HFF-Myc (cell line): Measurements from ENCODE around the gene BARX2.

Source experiments
- DNase-seq: peaks from one replicate; pipeline ENCODE4 v3.0.0-alpha.2; 2011; ENCODE audit warnings: low read depth; ENCODE audit errors: extremely low read depth
- H3K4me3 ChIP-seq: replicated peaks from 2 replicates; pipeline ENCODE4 v1.5.1; 2011; ENCODE audit warnings: low read depth, mild to moderate bottlenecking, control low read depth, low read length
- TF ChIP-seq, protein P1 (sequence below): IDR thresholded peaks from 2 replicates; pipeline ENCODE4 v1.5.1; 2012; ENCODE audit warnings: mild to moderate bottlenecking, low read depth, low read length, control low read depth; ENCODE audit errors: missing control alignments

BARX2 gene

DNA sequence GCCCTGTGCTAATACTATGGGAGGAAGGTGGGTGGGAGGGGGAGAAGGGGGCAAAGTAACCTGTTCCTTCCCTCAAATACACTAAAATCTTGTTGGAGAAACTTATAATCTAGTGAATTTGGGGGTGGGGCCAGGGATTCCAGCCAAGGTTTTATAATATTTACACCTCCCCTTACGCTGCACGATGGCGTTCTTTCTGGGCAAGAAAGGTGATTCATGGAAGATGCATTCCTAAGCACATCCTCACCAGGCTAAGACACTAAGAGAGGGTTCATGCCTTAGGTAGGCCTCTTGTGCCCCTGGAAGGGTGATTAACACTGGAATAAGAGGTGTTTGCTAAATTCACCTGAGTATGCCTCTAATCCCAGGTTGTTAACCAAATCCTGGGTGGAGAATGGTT is 82.6 kb downstream of the BARX2 start:
- TF ChIP-seq, protein P1, sequence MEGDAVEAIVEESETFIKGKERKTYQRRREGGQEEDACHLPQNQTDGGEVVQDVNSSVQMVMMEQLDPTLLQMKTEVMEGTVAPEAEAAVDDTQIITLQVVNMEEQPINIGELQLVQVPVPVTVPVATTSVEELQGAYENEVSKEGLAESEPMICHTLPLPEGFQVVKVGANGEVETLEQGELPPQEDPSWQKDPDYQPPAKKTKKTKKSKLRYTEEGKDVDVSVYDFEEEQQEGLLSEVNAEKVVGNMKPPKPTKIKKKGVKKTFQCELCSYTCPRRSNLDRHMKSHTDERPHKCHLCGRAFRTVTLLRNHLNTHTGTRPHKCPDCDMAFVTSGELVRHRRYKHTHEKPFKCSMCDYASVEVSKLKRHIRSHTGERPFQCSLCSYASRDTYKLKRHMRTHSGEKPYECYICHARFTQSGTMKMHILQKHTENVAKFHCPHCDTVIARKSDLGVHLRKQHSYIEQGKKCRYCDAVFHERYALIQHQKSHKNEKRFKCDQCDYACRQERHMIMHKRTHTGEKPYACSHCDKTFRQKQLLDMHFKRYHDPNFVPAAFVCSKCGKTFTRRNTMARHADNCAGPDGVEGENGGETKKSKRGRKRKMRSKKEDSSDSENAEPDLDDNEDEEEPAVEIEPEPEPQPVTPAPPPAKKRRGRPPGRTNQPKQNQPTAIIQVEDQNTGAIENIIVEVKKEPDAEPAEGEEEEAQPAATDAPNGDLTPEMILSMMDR: no peak
- H3K4me3 ChIP-seq: no peak overlapping the region
- no peak for DNase-seq

DNA sequence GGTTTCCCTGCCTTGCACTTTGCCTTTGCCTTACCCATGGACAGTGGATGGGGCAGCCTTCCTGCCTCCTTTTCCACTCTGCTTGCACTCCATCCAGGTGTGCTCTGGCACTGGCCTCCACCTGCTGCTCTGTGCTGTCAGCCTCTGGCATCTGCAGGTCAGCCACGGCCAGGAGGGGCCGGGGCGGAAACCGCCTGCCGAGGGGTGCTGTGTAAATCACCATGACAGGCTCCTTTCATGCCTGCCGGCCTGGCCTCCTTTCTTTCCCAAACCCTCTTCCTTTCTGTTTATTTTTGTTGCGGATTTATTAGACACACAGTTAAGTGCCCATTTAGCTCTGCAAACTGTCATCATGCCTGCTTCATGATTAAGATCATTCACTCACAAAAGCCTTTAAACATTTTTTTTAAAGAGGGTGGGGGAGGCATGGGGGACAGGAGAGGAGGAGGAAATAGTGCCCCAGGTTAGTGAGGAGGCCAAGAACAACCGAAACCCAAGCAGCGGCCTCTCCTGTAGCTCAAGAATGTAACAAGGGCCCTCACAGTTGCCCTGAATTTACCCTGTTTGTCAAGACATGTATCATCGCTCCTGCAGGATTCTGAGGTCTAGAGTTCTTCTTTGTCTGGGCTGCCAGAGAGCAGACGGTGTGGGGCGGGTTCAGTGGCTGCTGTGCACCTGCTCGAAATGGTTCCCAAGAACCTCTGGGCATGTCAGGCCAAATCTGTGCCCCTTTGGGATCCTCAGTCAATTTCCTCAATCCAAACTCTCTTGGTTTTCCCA is 83.3 kb downstream of the BARX2 start:
- DNase-seq: no peak

DNA sequence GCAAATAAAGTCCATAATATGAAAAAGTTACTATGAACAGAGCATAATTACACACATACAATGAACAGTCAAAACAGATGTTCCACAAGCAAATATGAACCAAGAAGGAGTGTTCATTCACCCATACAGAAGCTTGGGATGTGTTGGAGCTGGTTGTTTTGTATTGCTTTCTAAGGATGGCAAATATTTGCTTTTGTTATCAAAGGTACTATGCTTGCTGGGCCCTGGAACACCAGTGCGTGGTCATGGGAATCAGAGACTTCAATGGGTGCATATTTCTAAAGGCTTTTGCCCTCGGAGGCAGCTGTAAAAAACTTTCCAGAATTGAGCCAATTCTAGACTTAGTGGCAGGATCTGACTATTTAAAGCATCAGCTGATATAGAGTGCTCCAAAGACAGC is 85.1 kb downstream of the BARX2 start:
- no peak overlapping the region for H3K4me3 ChIP-seq
- DNase-seq: no peak
- TF ChIP-seq, protein P1: no peak

More for the DNA sequence above, 83.3 kb downstream of the BARX2 start:
- H3K4me3 ChIP-seq: no peak overlapping the region
- TF ChIP-seq, protein P1: no peak

DNA sequence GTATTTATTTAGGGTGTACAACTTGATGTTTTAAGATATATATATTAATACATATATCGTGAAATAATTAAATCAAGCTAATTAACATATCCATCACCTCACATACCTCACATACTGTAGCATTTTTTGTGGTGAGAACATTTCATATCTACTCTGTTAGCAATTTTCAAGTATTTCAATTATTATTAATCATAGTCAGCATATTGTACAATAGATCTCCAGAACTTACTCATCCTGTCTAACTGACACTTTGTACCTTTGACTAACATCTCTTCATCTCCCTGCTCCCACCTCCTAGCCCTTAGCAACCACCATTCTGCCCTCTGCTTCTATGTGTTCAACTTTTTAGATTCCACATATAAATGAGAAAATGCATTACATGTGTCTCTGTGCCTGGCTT is 108.4 kb downstream of the BARX2 start:
- TF ChIP-seq, protein P1: no peak

DNA sequence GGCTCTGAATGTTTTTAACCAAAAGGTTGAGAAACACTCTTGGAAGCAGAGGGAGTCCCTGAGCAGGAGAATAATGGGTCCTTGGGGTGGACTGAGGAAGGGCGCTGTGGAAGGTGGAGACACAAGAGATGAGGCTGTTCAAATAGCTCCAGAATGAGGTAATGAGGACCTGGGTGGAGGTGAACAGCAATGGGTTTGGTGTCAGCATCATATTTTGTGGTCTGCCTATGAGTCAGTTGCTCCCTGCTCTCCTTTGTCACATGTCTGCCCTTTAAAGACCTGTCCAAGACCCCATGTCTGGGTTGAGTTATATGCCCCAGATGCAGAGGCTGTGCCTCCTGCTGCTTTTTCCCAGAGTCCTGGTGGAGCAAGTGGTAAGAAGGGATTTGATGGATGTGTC is 113.6 kb downstream of the BARX2 start:
- TF ChIP-seq, protein P1: no peak
- no peak overlapping the region for H3K4me3 ChIP-seq
- no peak for DNase-seq

More for the DNA sequence above, 108.4 kb downstream of the BARX2 start:
- DNase-seq: no peak
- H3K4me3 ChIP-seq: no peak overlapping the region

DNA sequence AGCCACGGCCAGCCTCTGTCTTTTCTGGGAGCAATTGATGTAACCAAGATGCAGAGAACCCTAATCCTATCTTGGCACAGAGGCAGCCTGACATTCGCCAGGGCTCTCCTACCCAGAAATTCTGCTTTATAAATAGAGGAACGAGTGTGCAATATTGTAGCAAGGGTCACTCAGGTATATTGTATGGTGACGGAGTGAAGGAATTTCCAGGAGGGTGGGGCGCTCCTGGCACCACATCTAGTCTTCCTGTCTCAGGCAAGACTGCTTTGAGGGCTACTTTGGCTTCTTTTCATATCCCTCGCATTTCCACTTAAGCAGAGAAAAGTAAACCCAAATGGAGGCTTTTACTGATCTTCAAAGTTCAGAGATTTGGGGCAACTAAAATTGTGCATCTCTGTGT is 114.4 kb downstream of the BARX2 start:
- TF ChIP-seq, protein P1: no peak
- no peak for DNase-seq
- H3K4me3 ChIP-seq: no peak overlapping the region
